ENCODE results near the gene BICC1. TPM values are rescaled to one million over a fixed set of nuclear protein-coding genes. Genes with fewer than 3 reads are reported as not detected.

The BICC1 gene
- total and polyA plus RNA-seq, 2 of the 13 experiments (the other 11 are each of a cell fraction or from before 2014, with no cell fraction given), result 0.18 to 1.5 TPM

DNA sequence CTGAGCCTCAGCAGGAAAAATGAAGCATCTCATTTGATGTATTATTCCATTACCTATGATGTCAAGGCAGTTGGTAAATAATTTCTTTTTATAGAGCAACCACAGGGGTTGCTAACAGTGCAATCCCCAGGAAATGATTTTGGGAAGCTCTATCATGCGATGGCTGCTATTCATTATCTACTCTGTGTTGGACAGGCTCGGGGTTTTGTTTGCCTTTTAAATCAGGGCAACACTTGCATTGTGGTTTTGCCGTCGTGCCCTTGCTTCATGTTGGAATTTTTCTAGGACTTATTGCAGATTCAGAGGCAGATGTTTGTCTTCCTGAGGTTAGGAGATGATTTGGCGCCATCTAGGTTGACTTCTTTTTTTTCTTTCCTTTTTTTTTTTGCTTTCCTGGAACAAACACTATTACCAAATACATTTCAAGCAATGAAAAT is 128.4 kb downstream of the BICC1 start (continued):
- TF ChIP-seq, protein P1, sequence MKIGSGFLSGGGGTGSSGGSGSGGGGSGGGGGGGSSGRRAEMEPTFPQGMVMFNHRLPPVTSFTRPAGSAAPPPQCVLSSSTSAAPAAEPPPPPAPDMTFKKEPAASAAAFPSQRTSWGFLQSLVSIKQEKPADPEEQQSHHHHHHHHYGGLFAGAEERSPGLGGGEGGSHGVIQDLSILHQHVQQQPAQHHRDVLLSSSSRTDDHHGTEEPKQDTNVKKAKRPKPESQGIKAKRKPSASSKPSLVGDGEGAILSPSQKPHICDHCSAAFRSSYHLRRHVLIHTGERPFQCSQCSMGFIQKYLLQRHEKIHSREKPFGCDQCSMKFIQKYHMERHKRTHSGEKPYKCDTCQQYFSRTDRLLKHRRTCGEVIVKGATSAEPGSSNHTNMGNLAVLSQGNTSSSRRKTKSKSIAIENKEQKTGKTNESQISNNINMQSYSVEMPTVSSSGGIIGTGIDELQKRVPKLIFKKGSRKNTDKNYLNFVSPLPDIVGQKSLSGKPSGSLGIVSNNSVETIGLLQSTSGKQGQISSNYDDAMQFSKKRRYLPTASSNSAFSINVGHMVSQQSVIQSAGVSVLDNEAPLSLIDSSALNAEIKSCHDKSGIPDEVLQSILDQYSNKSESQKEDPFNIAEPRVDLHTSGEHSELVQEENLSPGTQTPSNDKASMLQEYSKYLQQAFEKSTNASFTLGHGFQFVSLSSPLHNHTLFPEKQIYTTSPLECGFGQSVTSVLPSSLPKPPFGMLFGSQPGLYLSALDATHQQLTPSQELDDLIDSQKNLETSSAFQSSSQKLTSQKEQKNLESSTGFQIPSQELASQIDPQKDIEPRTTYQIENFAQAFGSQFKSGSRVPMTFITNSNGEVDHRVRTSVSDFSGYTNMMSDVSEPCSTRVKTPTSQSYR (CRISPR knock-in tag; IDR thresholded peaks at IDR 0.05; ENCODE audit: borderline replicate concordance), result no peak
- no peak for TF ChIP-seq IRF2 (CRISPR knock-in tag; IDR thresholded peaks at IDR 0.05)
- no peak for TF ChIP-seq NR3C1 (CRISPR knock-in tag; IDR thresholded peaks at IDR 0.05)
- peak; percentile 40 for TF ChIP-seq SMC3 (IDR thresholded peaks at IDR 0.05; ENCODE audit: low read length)
- no peak for TF ChIP-seq YY1 (IDR thresholded peaks at IDR 0.05; ENCODE audit: insufficient read depth, insufficient replicate concordance, low read depth, low read length)
- TF ChIP-seq SMYD3 (CRISPR knock-in tag; IDR thresholded peaks at IDR 0.05), result no peak
- no peak for TF ChIP-seq SATB2 (CRISPR knock-in tag; IDR thresholded peaks at IDR 0.05)
- TF ChIP-seq ZBTB7B (CRISPR knock-in tag; IDR thresholded peaks at IDR 0.05), result no peak
- TF ChIP-seq ETV5 (CRISPR knock-in tag; IDR thresholded peaks at IDR 0.05; ENCODE audit: borderline replicate concordance), result no peak
- no peak for TF ChIP-seq ARNTL (CRISPR knock-in tag; IDR thresholded peaks at IDR 0.05)
- TF ChIP-seq STAG1 (CRISPR knock-in tag; IDR thresholded peaks at IDR 0.05), result peak; percentile 63
- no peak for TF ChIP-seq AHDC1 (CRISPR knock-in tag; IDR thresholded peaks at IDR 0.05; ENCODE audit: borderline replicate concordance)
- TF ChIP-seq, protein P2, sequence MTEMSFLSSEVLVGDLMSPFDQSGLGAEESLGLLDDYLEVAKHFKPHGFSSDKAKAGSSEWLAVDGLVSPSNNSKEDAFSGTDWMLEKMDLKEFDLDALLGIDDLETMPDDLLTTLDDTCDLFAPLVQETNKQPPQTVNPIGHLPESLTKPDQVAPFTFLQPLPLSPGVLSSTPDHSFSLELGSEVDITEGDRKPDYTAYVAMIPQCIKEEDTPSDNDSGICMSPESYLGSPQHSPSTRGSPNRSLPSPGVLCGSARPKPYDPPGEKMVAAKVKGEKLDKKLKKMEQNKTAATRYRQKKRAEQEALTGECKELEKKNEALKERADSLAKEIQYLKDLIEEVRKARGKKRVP (CRISPR knock-in tag; IDR thresholded peaks at IDR 0.05), result no peak
- TF ChIP-seq NFIB (CRISPR knock-in tag; IDR thresholded peaks at IDR 0.05; ENCODE audit: borderline replicate concordance), result no peak
